Natural killer cell (primary cell): ENCODE results near the gene GFOD1. TPM values are rescaled to one million over a fixed set of nuclear protein-coding genes. Genes with fewer than 3 reads are reported as not detected.

Experiments
- ATAC-seq, 3 donors: fragments of 150-1000 bp in 2 of 3; fragments of 200-7000 bp in 1 of 3; cut with Tn5 transposase; 1 replicate in 1 of 3; 2 replicates in 2 of 3; pipeline ENCODE4 v1.10.0; 2021; ENCODE audit warnings: mild to moderate bottlenecking in 2 of 3, moderate library complexity in 2 of 3
- DNase-seq, 2 donors: peaks; one replicate each; pipeline versions ENCODE4 v3.0.0 to v3.0.0-alpha.2; 2013 to 2021; ENCODE audit warnings: mixed read lengths in 1 of 2
- H3K27ac ChIP-seq: one replicate; pipeline ENCODE4 v1.5.1; 2013; ENCODE audit warnings: mild to moderate bottlenecking, low read length
- H3K27me3 ChIP-seq: one replicate; pipeline ENCODE4 v1.6.1; 2013; ENCODE audit warnings: low read length; ENCODE audit not compliant: control insufficient read depth, insufficient read depth
- H3K36me3 ChIP-seq: one replicate; pipeline ENCODE4 v1.6.1; 2013; ENCODE audit warnings: low read length; ENCODE audit not compliant: control insufficient read depth, insufficient read depth
- H3K4me1 ChIP-seq: one replicate; pipeline ENCODE4 v1.6.1; 2013; ENCODE audit warnings: low read length; ENCODE audit not compliant: control insufficient read depth, insufficient read depth
- H3K4me3 ChIP-seq: one replicate; pipeline ENCODE4 v1.5.1; 2013; ENCODE audit warnings: low read length
- H3K9me3 ChIP-seq: one replicate; pipeline ENCODE4 v1.6.1; 2013; ENCODE audit warnings: low read length; ENCODE audit not compliant: control insufficient read depth, insufficient read depth
- H3K27ac Mint-ChIP-seq, 2 donors: one replicate each; pipeline ENCODE4 v1.8.0; 2022; ENCODE audit warnings: mild to moderate bottlenecking in 2 of 2, mixed read lengths in 2 of 2, moderate library complexity in 1 of 2
- H3K27me3 Mint-ChIP-seq, 2 donors: one replicate each; pipeline ENCODE4 v1.8.0; 2022; ENCODE audit warnings: low read depth in 2 of 2, mixed read lengths in 2 of 2
- H3K36me3 Mint-ChIP-seq: one replicate; pipeline ENCODE4 v1.8.0; 2022; ENCODE audit warnings: mixed read lengths
- H3K4me1 Mint-ChIP-seq, 2 donors: one replicate each; pipeline ENCODE4 v1.8.0; 2022; ENCODE audit warnings: mixed read lengths in 2 of 2
- H3K4me3 Mint-ChIP-seq: one replicate; pipeline ENCODE4 v1.8.0; 2022; ENCODE audit warnings: mild to moderate bottlenecking, moderate library complexity, mixed read lengths
- H3K9me3 Mint-ChIP-seq, 2 donors: one replicate each; pipeline ENCODE4 v1.8.0; 2022; ENCODE audit warnings: mixed read lengths in 2 of 2
- WGBS: methylation state at CpG from one replicate; pipeline ENCODE4 v1.1.7; 2013; ENCODE audit warnings: missing lambda C conversion rate; ENCODE audit not compliant: insufficient coverage; 5-methylcytosine and 5-hydroxymethylcytosine counted together
- intact Hi-C: fragments of 100-400 bp; cut with micrococcal nuclease; formaldehyde crosslinking; loops from one replicate; pipeline ENCODE4 v1.14.2; 2022
- total RNA-seq, 4 donors: library from RNA; stranded (reverse); fragments of 120-200 nt in 1 of 4; gene quantifications; one replicate each; pipeline versions ENCODE4 v1.2.3 to v1.2.4, GENCODE V29; 2013 to 2022
- TF ChIP-seq, protein P1 (sequence below): fragments of 200-600 bp; IDR thresholded peaks from one replicate; pipeline ENCODE4 v1.8.0; 2022; ENCODE audit warnings: antibody characterized with exemption

The GFOD1 gene
- total RNA-seq, 3 donors from 2014 or later (not counting 1 experiment from before 2014, with no cell fraction given): 59.7 to 74.5 (median 71.2) TPM

DNA sequence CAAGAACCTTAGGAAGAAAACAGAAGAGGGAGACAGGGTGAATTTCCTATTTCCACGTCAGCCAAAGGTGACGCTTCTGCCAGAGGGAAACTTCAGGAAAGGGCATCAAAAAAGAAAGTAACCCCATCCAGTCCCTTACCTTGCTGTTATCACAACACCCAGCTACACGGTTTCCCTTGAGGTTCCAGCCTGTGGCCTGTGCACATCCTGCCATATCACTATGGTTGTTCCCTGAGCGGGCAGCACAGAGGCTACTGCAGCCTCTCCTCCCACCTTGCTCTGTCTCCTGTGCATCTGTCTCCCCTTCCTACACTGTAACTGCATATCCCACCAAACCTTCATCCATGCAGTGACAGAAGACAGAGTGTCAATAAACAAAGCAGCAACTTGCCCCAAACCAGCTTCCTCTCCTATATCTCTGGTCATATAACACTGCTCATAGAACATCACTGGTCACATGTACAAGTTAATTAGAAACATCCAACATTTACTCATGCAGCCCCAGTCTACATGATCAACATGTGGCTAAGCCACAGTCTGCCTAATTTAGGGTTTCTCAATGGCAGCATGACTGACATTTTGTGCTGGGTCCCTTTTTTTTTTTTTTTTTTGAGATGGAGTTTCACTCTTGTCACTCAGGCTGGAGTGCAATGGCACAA lies 54.7 kb downstream of the GFOD1 start:
- Histone ChIP-seq H3K4me1 (peaks cover 87% of the 10 kb centered on the region), H3K27ac (peak overlapping the region; percentile 74), H3K36me3 (no peaks in the 10 kb centered on the region), H3K9me3 (no peaks in the 10 kb centered on the region), H3K27me3 (no peaks in the 10 kb centered on the region), H3K4me3 (no peak overlapping the region)
- Mint-ChIP-seq H3K4me3 (peak overlapping the region; percentile 86), H3K4me1 (peaks cover 95% of the 10 kb centered on the region in 2 donors), H3K36me3 (no peaks in the 10 kb centered on the region), H3K27ac (peak overlapping the region; percentile 98 to 99), H3K9me3 (no peaks in the 10 kb centered on the region), H3K27me3 (no peaks in the 10 kb centered on the region)
- ATAC-seq: peak; percentile 8 to 21 (median 17)
- TF ChIP-seq, protein P1, sequence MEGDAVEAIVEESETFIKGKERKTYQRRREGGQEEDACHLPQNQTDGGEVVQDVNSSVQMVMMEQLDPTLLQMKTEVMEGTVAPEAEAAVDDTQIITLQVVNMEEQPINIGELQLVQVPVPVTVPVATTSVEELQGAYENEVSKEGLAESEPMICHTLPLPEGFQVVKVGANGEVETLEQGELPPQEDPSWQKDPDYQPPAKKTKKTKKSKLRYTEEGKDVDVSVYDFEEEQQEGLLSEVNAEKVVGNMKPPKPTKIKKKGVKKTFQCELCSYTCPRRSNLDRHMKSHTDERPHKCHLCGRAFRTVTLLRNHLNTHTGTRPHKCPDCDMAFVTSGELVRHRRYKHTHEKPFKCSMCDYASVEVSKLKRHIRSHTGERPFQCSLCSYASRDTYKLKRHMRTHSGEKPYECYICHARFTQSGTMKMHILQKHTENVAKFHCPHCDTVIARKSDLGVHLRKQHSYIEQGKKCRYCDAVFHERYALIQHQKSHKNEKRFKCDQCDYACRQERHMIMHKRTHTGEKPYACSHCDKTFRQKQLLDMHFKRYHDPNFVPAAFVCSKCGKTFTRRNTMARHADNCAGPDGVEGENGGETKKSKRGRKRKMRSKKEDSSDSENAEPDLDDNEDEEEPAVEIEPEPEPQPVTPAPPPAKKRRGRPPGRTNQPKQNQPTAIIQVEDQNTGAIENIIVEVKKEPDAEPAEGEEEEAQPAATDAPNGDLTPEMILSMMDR: no peak
- WGBS: 33% methylated on average over 4 of the region's 4 CpGs
- intact Hi-C loops: loop anchor here (1.0 kb wide), 1 partner anchor 22 kb away; no protein-coding TSS in a partner anchor
- DNase-seq: peak in 1 of 2 donors; percentile 42

DNA sequence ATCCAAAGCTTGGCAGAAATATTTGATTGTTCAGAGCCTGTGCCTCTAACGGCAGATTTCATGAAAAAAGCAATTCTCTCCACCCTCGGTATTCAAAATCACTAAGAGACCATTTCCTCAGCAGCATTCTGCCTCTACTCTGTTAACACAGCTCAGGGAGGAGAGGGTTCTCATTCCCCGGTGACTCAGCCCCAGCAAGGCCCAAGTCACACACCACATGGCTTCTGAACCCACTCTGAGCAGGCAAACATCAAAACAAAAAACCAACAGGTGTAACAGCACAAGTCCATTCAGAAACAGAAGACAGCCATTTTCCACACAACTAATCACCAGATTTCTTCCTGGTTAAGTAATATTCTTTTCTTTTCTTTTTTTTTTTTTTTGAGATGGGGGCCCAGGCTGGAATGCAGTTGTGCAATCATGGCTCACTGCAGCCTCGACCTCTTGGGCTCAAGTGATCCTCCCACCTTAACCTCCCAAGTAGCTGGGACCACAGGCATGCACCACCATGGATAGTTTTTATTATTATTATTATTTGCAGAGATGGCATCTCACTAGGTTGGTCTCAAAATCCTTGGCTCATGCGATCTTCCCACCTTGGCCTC lies 55.4 kb downstream of the GFOD1 start:
- no peak overlapping the region for H3K4me3 ChIP-seq
- no peaks in the 10 kb centered on the region for H3K27me3 Mint-ChIP-seq
- H3K36me3 Mint-ChIP-seq: no peaks in the 10 kb centered on the region
- WGBS: 33% methylated on average over 4 of the region's 5 CpGs
- peak in 1 of 3 donors; percentile 20 for ATAC-seq
- H3K27ac Mint-ChIP-seq: peak overlapping the region; percentile 98 to 99
- peaks cover 95% of the 10 kb centered on the region in 2 donors for H3K4me1 Mint-ChIP-seq
- H3K4me1 ChIP-seq: peaks cover 90% of the 10 kb centered on the region
- intact Hi-C loops: loop anchor here (1.0 kb wide), 1 partner anchor 22 kb away; no protein-coding TSS in a partner anchor
- H3K36me3 ChIP-seq: no peaks in the 10 kb centered on the region
- H3K9me3 Mint-ChIP-seq: no peaks in the 10 kb centered on the region
- H3K27ac ChIP-seq: peak overlapping the region; percentile 74
- DNase-seq: peak; percentile 26 to 46
- no peaks in the 10 kb centered on the region for H3K27me3 ChIP-seq
- no peaks in the 10 kb centered on the region for H3K9me3 ChIP-seq
- TF ChIP-seq, protein P1: no peak
- H3K4me3 Mint-ChIP-seq: peak overlapping the region; percentile 86

DNA sequence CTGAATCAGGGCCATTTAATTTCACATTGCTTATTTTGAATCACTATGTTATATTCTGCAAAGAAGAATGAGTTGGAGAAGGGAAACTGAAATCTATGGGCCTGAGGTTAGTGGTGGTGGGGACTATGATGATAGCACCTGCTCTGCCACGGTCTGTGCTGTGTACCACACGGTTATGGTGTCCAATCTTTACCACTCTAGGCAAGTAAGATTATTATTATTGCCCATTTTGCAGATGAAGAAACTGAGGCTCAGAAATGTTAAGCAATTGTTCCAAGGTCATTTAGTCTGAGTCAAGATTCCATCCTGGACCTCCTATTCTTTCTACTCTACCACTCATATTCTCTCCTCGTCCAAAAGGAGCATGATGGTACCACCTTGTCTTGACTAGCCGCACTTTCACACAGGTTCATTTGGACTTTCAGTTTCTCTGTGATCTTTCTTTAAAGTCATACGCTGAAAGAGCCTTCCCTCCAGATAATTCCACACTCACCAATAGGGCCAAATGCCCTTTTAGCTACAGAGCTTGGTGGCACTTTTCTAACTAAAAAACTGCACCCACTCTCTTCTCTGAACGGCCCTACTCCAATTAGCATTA lies 56.2 kb downstream of the GFOD1 start:
- Mint-ChIP-seq H3K27ac (peak overlapping the region; percentile 98 to 99), H3K9me3 (no peaks in the 10 kb centered on the region)

More for the DNA sequence above, 56.2 kb downstream of the GFOD1 start:
- intact Hi-C loops: no loop called here
- DNase-seq (no peak), ATAC-seq (peak in 1 of 3 donors; percentile 21)
- TF ChIP-seq, protein P1: no peak
- H3K36me3 ChIP-seq: no peaks in the 10 kb centered on the region
- peak overlapping the region; percentile 86 for H3K4me3 Mint-ChIP-seq
- peaks cover 95 to 97% of the 10 kb centered on the region in 2 donors for H3K4me1 Mint-ChIP-seq
- H3K27me3 Mint-ChIP-seq: no peaks in the 10 kb centered on the region
- 22% methylated on average over 6 of the region's 6 CpGs for WGBS
- H3K27ac ChIP-seq: peak overlapping the region; percentile 74
- peaks cover 93% of the 10 kb centered on the region for H3K4me1 ChIP-seq
- H3K36me3 Mint-ChIP-seq: no peaks in the 10 kb centered on the region
- no peaks in the 10 kb centered on the region for H3K27me3 ChIP-seq
- H3K4me3 ChIP-seq: no peak overlapping the region
- no peaks in the 10 kb centered on the region for H3K9me3 ChIP-seq
